Amygdala (tissue), 56 donors: Measurements from ENCODE around the gene FBXL5.

Experiments used
- DNase-seq, 56 donors: peaks; one replicate each; lab custom pipeline; 2025; lab: John Stamatoyannopoulos, UW

FBXL5 gene

GRCh38 chr4:15655223-15656037 is at the start of gene FBXL5:
Gene FBXL5, minus strand, starts transcription at chr4:15655357. Its CDS starts 70 bp downstream, at chr4:15655287.
- DNase-seq, result peak in 55 of 56 donors; percentile 11 to 93 (median 71)

- DNase-seq, result no peak
Observed at GRCh38 chr4:15704129-15704528, 49.0 kb upstream of the FBXL5 start.

- DNase-seq, result no peak
Observed at GRCh38 chr4:15703439-15703838, 48.3 kb upstream of the FBXL5 start.

- DNase-seq, result peak in 38 of 56 donors; percentile 4 to 67 (median 19)
Observed at GRCh38 chr4:15702941-15703403, 47.8 kb upstream of the FBXL5 start, which contains the start of gene BST1. Gene BST1, plus strand, starts transcription at chr4:15703065. Its CDS starts 80 bp downstream, at chr4:15703145.

- DNase-seq, result no peak
Observed at GRCh38 chr4:15696866-15697265, 41.7 kb upstream of the FBXL5 start.

- no peak for DNase-seq
Observed at GRCh38 chr4:15695729-15696128, 40.6 kb upstream of the FBXL5 start.

- no peak for DNase-seq
Observed at GRCh38 chr4:15695240-15695699, 40.1 kb upstream of the FBXL5 start.

- no peak for DNase-seq
Observed at GRCh38 chr4:15694431-15694830, 39.3 kb upstream of the FBXL5 start.

GRCh38 chr4:15692602-15693001 is 37.4 kb upstream of the FBXL5 start:
- DNase-seq, result no peak

GRCh38 chr4:15691346-15692135 is 36.4 kb upstream of the FBXL5 start:
- peak in 4 of 56 donors; percentile 8 to 35 (median 18) for DNase-seq

GRCh38 chr4:15690020-15690809 is 35.1 kb upstream of the FBXL5 start:
- DNase-seq, result no peak

GRCh38 chr4:15689540-15689939 is 34.4 kb upstream of the FBXL5 start:
- DNase-seq, result no peak

GRCh38 chr4:15688051-15688450 is 32.9 kb upstream of the FBXL5 start:
- DNase-seq, result no peak

GRCh38 chr4:15684498-15684897 is 29.3 kb upstream of the FBXL5 start:
- no peak for DNase-seq

GRCh38 chr4:15683143-15683495 is 28.0 kb upstream of the FBXL5 start:
- DNase-seq, result no peak

GRCh38 chr4:15682242-15683142 is 27.3 kb upstream of the FBXL5 start:
- no peak for DNase-seq

GRCh38 chr4:15681372-15682241 is 26.4 kb upstream of the FBXL5 start, which contains the start of gene FAM200B:
Gene FAM200B, plus strand, starts transcription at chr4:15681827. Its CDS starts 5,151 bp downstream, at chr4:15686978.
- DNase-seq, result peak; percentile 58 to 99 (median 97)

GRCh38 chr4:15681067-15681371 is 25.9 kb upstream of the FBXL5 start:
- no peak for DNase-seq
